GM19099 (cell line): ENCODE results near the gene ADAM12.

Source experiments
- POLR2A ChIP-seq: IDR thresholded peaks from 3 replicates; pipeline ENCODE4 v1.6.1; 2011; ENCODE audit warnings: low read depth; ENCODE audit not compliant: insufficient read length; ENCODE audit errors: extremely low read depth

Gene ADAM12

DNA sequence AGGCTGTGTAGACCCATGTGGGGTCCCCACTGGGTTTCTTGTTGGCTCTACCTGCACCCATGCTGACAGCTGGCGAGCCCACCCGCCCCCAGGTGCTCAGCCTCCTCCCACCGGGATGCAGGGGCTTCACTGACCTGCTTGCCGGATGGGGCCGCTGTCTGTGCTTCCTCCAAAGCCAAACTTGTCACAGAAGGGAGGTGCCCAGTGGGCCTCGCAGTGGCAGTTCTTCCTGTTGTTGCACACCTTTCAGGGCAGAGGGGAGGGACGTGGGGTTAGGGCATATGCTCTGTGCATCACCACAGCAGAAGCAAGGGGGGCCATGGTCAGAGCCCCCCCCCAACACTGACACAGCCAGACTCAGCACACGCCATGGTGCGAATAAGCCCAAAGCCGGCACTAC, 345.4 kb downstream of the ADAM12 start:
- no peak for TF ChIP-seq POLR2A

DNA sequence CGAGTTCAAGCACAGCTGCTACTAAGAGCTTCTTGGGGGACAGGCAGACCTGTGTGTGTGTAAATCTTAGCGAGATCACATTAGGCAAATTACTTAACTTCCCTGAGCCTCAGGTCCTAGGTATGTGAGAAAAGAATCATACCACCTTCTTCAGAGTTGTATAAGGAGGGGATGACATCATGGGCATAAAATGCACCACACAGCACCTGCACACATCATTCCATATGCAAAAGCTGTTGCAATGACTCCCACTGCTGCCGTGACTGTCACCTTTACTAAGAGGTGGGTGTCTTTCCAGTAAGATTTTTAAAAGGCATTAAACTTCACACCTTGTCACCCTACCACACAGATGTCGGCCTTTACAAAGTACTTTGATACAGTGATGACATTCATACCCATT, 345.9 kb downstream of the ADAM12 start:
- TF ChIP-seq POLR2A, result no peak

DNA sequence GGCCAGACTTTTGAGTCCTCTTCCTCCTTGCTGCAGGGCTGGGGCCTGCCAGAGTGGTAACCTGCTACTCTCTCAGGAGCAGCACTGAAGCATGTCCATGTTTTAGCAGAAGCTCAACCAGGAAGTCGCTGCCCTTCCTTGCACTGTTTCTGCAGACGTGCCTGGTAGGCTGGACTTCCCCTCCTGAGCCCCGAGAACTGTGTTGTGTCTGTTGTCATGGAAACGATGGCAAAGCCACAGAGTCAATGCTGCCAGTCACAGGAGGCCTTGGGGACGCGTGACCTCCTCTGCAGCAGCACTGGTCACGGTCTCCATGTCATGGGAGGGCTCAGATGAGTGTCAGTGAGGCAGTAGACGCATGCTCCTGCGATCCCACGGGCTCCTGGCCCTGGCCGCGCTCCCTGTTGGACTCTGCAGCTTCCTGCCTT, 346.5 kb downstream of the ADAM12 start:
- peak; percentile 34 for TF ChIP-seq POLR2A

DNA sequence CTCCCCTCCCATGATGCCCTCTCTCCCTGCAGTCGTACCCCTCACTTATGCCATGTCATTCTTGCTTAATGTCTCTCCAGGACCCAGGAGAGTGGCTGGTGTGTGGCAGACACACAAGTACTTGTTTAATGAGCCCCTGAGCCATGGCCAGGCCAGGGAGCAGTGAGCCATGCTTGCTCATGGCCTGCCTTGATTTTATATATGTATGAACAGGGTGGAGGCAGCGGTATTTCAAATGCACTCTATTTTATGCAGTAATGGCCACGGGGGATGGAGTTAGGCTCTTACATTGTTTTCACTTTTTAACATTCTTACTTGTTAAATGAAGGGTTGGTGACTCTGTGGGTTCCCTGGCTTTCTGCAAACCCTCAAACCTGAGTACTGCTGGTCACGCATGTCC, 347.2 kb downstream of the ADAM12 start:
- TF ChIP-seq POLR2A, result no peak

DNA sequence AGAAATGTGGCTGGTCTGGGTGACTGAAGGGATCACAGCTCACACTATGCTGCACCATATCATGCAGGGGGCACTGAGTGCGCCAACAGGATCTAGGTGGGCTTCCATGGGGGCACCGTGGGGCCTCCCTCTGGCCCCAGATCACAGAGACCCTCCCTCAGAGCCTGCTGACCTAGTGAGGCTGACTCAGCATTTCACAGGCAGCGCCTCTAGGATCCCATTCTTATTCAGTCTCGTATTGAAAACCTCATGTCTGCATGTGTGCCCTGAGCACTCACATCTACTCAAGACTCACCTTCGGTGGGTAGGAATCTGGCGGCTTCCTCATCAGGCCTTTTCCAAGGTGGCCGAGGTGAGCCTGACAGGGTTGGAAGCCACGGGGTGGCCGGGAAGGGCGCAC, 350.3 kb downstream of the ADAM12 start:
- no peak for TF ChIP-seq POLR2A

- TF ChIP-seq POLR2A, result no peak
Measured at GRCh38 chr10:126036515-126036914, 351.8 kb downstream of the ADAM12 start.

DNA sequence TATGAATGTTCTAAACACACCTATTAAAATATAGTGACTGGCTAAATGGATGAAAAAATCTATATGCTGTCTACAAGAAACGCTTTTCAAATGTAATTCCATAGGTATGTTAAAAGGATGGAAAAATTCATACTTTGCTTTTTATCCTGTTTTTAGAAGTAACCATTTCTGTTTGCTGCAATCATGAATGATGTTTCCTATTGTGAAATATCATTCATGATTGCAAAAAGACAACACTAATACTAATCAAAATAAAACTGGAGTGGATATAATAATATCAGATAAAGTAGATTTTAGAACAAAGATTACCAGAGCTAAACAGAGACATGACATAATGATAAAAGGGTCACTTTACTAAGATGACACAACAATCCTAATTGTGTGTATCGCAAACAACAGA, 353.7 kb downstream of the ADAM12 start:
- no peak for TF ChIP-seq POLR2A

- no peak for TF ChIP-seq POLR2A
Measured at GRCh38 chr10:126029999-126030398, 358.3 kb downstream of the ADAM12 start.

DNA sequence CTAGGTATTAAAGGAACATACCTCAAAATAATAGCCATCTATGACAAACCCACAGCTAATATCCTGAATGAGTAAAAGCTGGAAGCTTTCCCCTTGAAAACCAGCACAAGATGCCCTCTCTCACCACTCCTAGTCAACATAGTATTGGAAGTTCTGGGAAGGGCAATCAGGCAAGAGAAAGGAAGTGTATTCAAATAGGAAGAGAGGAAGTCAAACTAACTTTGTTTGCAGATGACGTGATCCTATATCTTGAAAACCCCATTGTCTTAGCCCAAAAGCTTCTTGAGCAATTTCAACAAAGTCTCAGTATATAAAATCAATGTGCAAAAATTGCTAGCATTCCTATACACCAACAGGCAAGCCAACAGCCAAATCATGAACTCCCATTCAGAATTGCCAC, 360.6 kb downstream of the ADAM12 start:
- no peak for TF ChIP-seq POLR2A

DNA sequence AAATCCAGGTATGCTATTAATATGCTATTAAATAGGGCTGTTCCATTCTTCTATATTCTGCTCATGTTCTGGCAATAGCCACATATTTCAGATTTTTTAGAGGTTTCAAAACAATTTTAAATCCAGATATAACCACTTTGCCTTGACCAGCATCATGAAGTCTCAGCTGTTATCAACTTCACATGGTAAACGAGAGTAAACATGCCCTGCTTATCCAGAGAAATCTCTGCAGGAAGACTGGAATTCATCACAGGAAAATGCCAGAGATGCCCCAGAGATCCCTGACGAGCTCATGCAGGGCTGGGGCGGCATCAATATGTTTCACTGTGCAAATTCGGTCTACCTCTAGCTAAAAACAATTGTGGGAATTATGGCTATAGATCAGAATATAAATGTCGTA, 365.4 kb downstream of the ADAM12 start:
- no peak for TF ChIP-seq POLR2A

DNA sequence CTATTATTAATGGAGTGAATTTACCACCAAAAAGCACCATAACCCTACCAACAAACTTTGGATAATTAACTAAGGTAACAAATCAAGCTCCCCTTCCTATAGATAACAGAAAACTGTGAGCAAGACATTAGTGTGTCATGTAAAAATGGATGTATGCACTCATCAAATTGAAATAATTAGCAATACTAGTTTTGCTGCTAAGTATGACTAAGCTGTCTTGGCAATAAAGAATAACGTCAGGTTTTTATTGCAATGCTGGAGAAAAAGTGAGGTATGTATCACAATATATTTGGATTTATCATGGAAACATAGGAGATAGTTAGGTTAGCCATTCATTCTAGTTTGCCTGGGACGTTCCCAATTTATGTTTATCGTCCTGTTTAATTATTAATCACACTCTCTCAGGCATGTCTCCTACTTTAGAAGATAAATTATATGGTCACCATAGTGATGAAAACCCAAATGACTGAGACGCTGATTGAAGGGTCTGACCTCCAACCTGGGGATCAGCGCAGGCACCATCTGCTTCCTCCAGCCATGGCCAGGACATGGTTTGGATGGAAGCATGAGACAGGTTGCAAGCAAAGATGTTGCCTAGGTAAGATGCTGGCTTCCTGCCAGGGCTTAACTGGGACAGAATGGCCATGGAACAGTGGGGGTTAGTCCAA, 366.3 kb downstream of the ADAM12 start:
- TF ChIP-seq POLR2A, result no peak

- TF ChIP-seq POLR2A, result no peak
Measured at GRCh38 chr10:126017961-126018560, 370.2 kb downstream of the ADAM12 start.

GRCh38 chr10:126016882-126017281, 371.4 kb downstream of the ADAM12 start:
- TF ChIP-seq POLR2A, result no peak

DNA sequence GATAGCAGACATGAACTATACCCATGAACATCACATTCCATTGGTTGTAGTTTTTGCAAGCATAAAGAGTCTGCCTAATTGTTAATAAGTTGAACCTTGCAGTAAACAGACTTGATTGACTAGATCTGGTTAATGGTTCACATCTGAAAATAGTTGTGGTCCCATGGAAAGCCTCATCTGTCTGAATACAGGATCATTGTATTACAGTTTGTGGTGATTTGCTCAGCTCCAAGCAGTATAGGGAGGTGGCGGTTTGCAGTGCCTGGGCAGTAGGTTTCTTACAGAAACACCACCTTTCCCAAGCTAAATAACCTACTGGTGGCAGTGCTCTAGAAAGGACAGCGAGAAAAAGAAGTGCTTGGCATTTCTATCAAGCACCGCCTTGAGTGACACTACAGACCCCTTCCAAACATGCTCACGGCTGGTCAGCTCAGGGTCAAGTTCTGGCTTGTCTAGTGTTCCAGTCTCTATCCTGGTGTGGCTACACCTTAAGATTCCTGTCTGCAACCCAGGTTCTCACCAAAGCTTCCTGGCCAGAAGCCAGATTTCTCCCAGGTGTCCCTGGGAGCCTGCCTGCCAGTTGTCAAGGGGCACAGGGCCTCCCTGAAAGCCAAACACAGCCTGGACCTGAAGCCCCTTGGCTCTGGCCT, 372.0 kb downstream of the ADAM12 start:
- TF ChIP-seq POLR2A, result no peak

- TF ChIP-seq POLR2A, result no peak
Measured at GRCh38 chr10:126015413-126015812, 372.9 kb downstream of the ADAM12 start.

DNA sequence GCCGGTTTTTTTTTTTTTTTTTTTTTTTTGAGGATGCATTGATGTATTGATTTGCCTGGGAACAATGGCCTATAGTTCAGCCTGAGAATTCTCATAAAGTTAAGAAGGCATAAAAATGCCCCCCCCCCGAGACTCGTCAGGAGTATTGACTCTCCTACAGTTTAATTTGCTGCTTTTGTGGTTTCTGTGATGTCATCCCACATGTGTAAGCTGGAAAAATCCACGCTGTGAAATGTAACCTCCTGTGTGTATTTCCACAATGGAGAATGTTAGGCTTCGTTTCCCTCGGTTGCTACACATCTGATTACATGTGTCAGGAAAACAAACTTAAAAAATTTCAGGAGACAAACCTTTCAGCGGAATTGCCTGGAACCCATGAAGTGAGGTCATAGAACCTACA, 374.0 kb downstream of the ADAM12 start:
- TF ChIP-seq POLR2A, result no peak
